GM19023 (cell line): ENCODE measurements around the gene KLF7.

Experiments used
- ATAC-seq: cut with Tn5 transposase; IDR thresholded peaks from one replicate; pipeline ENCODE4 v1.9.1; 2021; ENCODE audit warnings: mild to moderate bottlenecking, moderate library complexity; ENCODE audit not compliant: unreplicated experiment

Gene KLF7

DNA sequence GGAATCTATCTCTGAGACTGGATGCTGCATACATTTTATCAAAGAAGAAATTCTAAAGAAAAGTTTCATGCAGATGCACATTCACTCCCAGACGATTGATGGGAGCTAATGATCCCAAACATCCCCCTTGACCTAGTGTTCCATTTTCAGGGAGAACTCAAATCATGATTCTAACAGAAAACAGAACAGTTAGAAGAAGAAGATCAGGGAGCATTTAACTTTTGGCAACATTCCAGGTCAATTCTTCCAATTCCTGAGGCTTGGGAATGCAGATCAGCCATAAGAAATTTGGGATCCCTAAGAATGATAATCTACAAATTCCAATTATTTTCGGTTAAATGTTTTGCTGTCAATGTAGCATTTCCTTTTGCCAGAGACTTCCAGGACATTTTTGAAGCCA, 129.9 kb downstream of the KLF7 start:
- no peak for ATAC-seq

DNA sequence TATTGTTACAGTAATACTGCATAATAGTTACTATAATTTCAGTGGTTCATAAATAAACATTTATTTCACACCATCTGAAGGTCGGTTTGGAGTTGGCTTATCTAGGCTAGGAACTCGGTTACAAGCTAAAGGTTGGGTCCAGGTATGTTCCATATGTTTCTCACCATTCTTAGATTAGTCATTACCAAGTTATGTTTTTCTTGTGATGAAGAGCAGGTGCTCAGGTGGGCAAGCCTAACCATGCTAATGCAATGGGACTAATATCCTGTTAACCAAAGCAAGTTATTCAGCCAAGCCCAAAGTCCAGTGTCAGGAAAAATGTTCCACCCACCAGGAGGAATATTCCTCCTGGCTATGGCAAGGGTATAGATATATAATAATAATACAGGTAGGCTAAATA, 133.3 kb downstream of the KLF7 start:
- ATAC-seq, result no peak
